MCF 10A (cell line): ENCODE data around the gene NDUFAF4. TPM values are rescaled to one million over a fixed set of nuclear protein-coding genes. Genes with fewer than 3 reads are reported as not detected.

Experiments used
- Bru-seq: library from RNA; stranded (reverse); fragments of 400-500 nt; gene quantifications from one replicate; lab custom pipeline; 2021; lab: Mats Ljungman, UMichigan
- BruChase-seq, 2 experiments: library from RNA; stranded (reverse); fragments of 400-500 nt; gene quantifications; one replicate each; lab custom pipeline; 2021; lab: Mats Ljungman, UMichigan
- BruUV-seq: library from RNA; stranded (reverse); fragments of 400-500 nt; replicated peaks from 2 replicates; lab custom pipeline; 2021; lab: Mats Ljungman, UMichigan
- CTCF ChIA-PET: fragments of 300-600 bp; sonication (Branson Sonifier 250); formaldehyde crosslinking; extraction: SDS; loops from one replicate; lab custom pipeline; 2021; ENCODE audit warnings: antibody characterized with exemption, inconsistent platforms; lab: Yijun Ruan, JAX
- POLR2A ChIA-PET: fragments of 300-600, 350-650 bp; sonication (Branson Sonifier 250); formaldehyde crosslinking; extraction: SDS; loops from one replicate; lab custom pipeline; 2020; ENCODE audit warnings: antibody characterized with exemption, inconsistent platforms; lab: Yijun Ruan, JAX
- DNase-seq: peaks from one replicate; pipeline ENCODE4 v3.0.0-alpha.2; 2018; ENCODE audit not compliant: unreplicated experiment
- H3K27ac Mint-ChIP-seq: one replicate; pipeline ENCODE4 v1.8.0; 2022; ENCODE audit warnings: mild to moderate bottlenecking, low read depth, mixed read lengths; ENCODE audit not compliant: unreplicated experiment
- H3K27me3 Mint-ChIP-seq: one replicate; pipeline ENCODE4 v1.8.0; 2022; ENCODE audit warnings: mixed read lengths; ENCODE audit not compliant: insufficient read depth, unreplicated experiment
- H3K36me3 Mint-ChIP-seq: one replicate; pipeline ENCODE4 v1.8.0; 2022; ENCODE audit warnings: mild to moderate bottlenecking, moderate library complexity, mixed read lengths; ENCODE audit not compliant: insufficient read depth, unreplicated experiment
- H3K4me1 Mint-ChIP-seq: one replicate; pipeline ENCODE4 v1.8.0; 2022; ENCODE audit warnings: mixed read lengths; ENCODE audit not compliant: insufficient read depth, unreplicated experiment
- H3K4me3 Mint-ChIP-seq: one replicate; pipeline ENCODE4 v1.8.0; 2022; ENCODE audit warnings: mild to moderate bottlenecking, moderate library complexity, mixed read lengths; ENCODE audit not compliant: unreplicated experiment
- H3K9me3 Mint-ChIP-seq: one replicate; pipeline ENCODE4 v1.8.0; 2022; ENCODE audit warnings: mixed read lengths; ENCODE audit not compliant: unreplicated experiment
- CTCF ChIP-seq: fragments of 200-600 bp; IDR thresholded peaks from one replicate; pipeline ENCODE4 v1.8.0; 2022; ENCODE audit warnings: antibody characterized with exemption, mild to moderate bottlenecking; ENCODE audit not compliant: unreplicated experiment
- intact Hi-C: fragments of 100-400 bp; cut with micrococcal nuclease; formaldehyde crosslinking; loops from 2 replicates; pipeline ENCODE4 v1.14.1; 2022
- long read RNA-seq: library from polyadenylated mRNA; stranded (forward); transcript quantifications from one replicate; pipeline ENCODE4 v2.0.0, GENCODE V29; 2022
- total RNA-seq: library from RNA; stranded (reverse); gene quantifications from 2 replicates; pipeline ENCODE4 v1.2.3, GENCODE V29; 2022

NDUFAF4 gene
- total RNA-seq: 29.8 and 42.5 TPM in 2 replicates
- percentile 79 among the genes with signal in this experiment for Bru-seq, nascent RNA
- percentile 66 among the genes with signal in this experiment for BruChase-seq, experiment 1, labeled RNA remaining after a 6-hour chase
- BruChase-seq, experiment 2, labeled RNA remaining after a 2-hour chase: percentile 75 among the genes with signal in this experiment
- long read RNA-seq, transcript NDUFAF4-201 (3 exons, 2,399 nt): major isoform, 36 of 45 reads
- long read RNA-seq, partial matches to known transcripts: 1 of 45 reads
- long read RNA-seq, other reads (novel, unspliced or antisense): 7 of 45 reads

GRCh38 chr6:96897396-96898240 lies at the start of gene NDUFAF4:
TSS of gene NDUFAF4 (minus strand) at chr6:96897891. CDS start at chr6:96897801, 90 bp downstream.
- Mint-ChIP-seq H3K4me1 (peaks cover 16% of the 10 kb centered on the region), H3K27ac (peak within 1 kb of the TSS; percentile 44), H3K27me3 (peaks cover 22% of the 10 kb centered on the region), H3K36me3 (peaks cover 25% of the 10 kb centered on the region), H3K9me3 (no peaks in the 10 kb centered on the region), H3K4me3 (peak within 1 kb of the TSS; percentile 82)
- intact Hi-C loops: loop anchor here (1.0 to 10.0 kb wide), 3 partner anchors 61 to 353 kb away; partner anchors contain the start of gene GPR63
- DNase-seq: peak; percentile 94
- ChIA-PET CTCF (interaction anchor here (0.5 to 5.1 kb wide), 39 partner anchors 11 to 1916 kb away, joined by 3 to 82 read pairs (median 4); partner anchors contain the start of gene GPR63), POLR2A (interaction anchor here (0.6 to 1.8 kb wide), 11 partner anchors 8 to 672 kb away, joined by 3 to 9 read pairs (median 3); partner anchors contain the start of gene GPR63)
- TF ChIP-seq CTCF: peak; percentile 81
- BruUV-seq: TSS peak; percentile 34

- H3K4me3 Mint-ChIP-seq: no peak overlapping the region
- POLR2A ChIA-PET: no interaction called here
- no peaks in the 10 kb centered on the region for H3K4me1 Mint-ChIP-seq
- no peak for TF ChIP-seq CTCF
- H3K27me3 Mint-ChIP-seq: peaks cover 40% of the 10 kb centered on the region
- H3K27ac Mint-ChIP-seq: no peak overlapping the region
- no peak for DNase-seq
- H3K36me3 Mint-ChIP-seq: no peaks in the 10 kb centered on the region
- CTCF ChIA-PET: no interaction called here
- H3K9me3 Mint-ChIP-seq: no peaks in the 10 kb centered on the region
- intact Hi-C loops: no loop called here
- no TSS peak for BruUV-seq
Measured at GRCh38 chr6:96947055-96947454, 49.4 kb upstream of the NDUFAF4 start.

- POLR2A ChIA-PET: no interaction called here
- no TSS peak for BruUV-seq
Measured at GRCh38 chr6:96943555-96944215, 46.0 kb upstream of the NDUFAF4 start.

More at GRCh38 chr6:96943555-96944215, 46.0 kb upstream of the NDUFAF4 start:
- Mint-ChIP-seq H3K36me3 (no peaks in the 10 kb centered on the region), H3K4me3 (no peak overlapping the region), H3K27me3 (peaks cover 29% of the 10 kb centered on the region), H3K27ac (no peak overlapping the region), H3K9me3 (no peaks in the 10 kb centered on the region), H3K4me1 (peaks cover 16% of the 10 kb centered on the region)
- CTCF ChIA-PET: interaction anchor here (0.7 kb wide), 1 partner anchor 184 kb away, joined by 6 read pairs; no protein-coding TSS in a partner anchor
- TF ChIP-seq CTCF: no peak
- intact Hi-C loops: no loop called here
- no peak for DNase-seq
